ENCODE data around the gene ZNF142. TPM values are rescaled to one million over a fixed set of nuclear protein-coding genes. Genes with fewer than 3 reads are reported as not detected.

The ZNF142 gene
- total and polyA plus RNA-seq, 9 of the 15 experiments (the other 6 are each of a cell fraction or from before 2014, with no cell fraction given): 0.50 to 26.1 (median 4.5) TPM

- intact Hi-C loops (cut with micrococcal nuclease) (no loop called here), in situ Hi-C loops (cut with MboI) (no loop called here)
- DNase-seq (ENCODE audit: extremely low read depth in 1 of 4, low spot score in 3 of 4): peak; percentile 24 to 61 (median 38)
- Histone ChIP-seq H3K9me3 (replicated peaks; ENCODE audit: control insufficient read depth, insufficient read depth, low read depth, low read length) (no peaks in the 10 kb centered on the region), H3K4me3 (no peak overlapping the region), H3K79me2 (ENCODE audit: control insufficient read depth, insufficient read depth, low read length) (no peaks in the 10 kb centered on the region), H3K4me2 (ENCODE audit: insufficient read depth, low read length) (peak overlapping the region; percentile 21; the same call in 1 of the 2 replicates), H3K4me1 (replicated peaks in 1 of 2; ENCODE audit: control insufficient read depth in 2 of 2, insufficient read depth in 2 of 2, low read length in 2 of 2) (peaks cover 6 to 12% of the 10 kb centered on the region in 2 experiments; a peak in 3 of 5 replicates), H4K20me1 (replicated peaks; ENCODE audit: control insufficient read depth, insufficient read depth, low read length) (no peaks in the 10 kb centered on the region), H3K9me1 (ENCODE audit: control insufficient read depth, insufficient read depth, low read length) (no peaks in the 10 kb centered on the region), H2AFZ (ENCODE audit: low read depth, low read length) (peak overlapping the region; percentile 73), H3K27ac (ENCODE audit: extremely low read depth, low read depth, low read length) (peak overlapping the region; percentile 32; the same call in 2 of the 3 replicates), H3K9ac (ENCODE audit: insufficient read depth in 1 of 2, low read depth in 2 of 2, low read length in 2 of 2) (peak overlapping the region in 1 of 2 experiments; percentile 8; a peak in 1 of 4 replicates), H3K27me3 (ENCODE audit: control insufficient read depth in 2 of 2, insufficient read depth in 2 of 2, low read length in 2 of 2) (no peaks in the 10 kb centered on the region), H3K36me3 (ENCODE audit: control insufficient read depth, insufficient read depth, low read length) (no peaks in the 10 kb centered on the region)
- FAIRE-seq: peak; percentile 75
- WGBS (ENCODE audit: insufficient coverage, low coverage, missing lambda C conversion rate): 8% methylated on average over 4 of the region's 4 CpGs
- BruUV-seq (replicated peaks): no TSS peak
- peak; percentile 77 for ATAC-seq
- ChIA-PET CTCF (ENCODE audit: low intra/inter-chr PET ratio) (no interaction called here), POLR2A (interaction anchor here (0.9 kb wide), 1 partner anchor 20 kb away, joined by 3 read pairs; the partner anchor contains the start of genes BCS1L and ZNF142)
- TF ChIP-seq ZNF707 (CRISPR knock-in tag; conservative IDR thresholded peaks at IDR 0.05): no peak
- no peak for TF ChIP-seq ZNF124 (CRISPR knock-in tag; IDR thresholded peaks at IDR 0.05)
- no peak for TF ChIP-seq ZNF561 (CRISPR knock-in tag; conservative IDR thresholded peaks at IDR 0.05)
- TF ChIP-seq RBM15 (IDR thresholded peaks at IDR 0.05; ENCODE audit: insufficient read depth, low read length): no peak
- peak; percentile 67 for TF ChIP-seq SMARCA4 (IDR thresholded peaks at IDR 0.05)
- TF ChIP-seq ATF3 (IDR thresholded peaks at IDR 0.05): peak; percentile 90
- no peak for TF ChIP-seq ATF3 (CRISPR knock-in tag; conservative IDR thresholded peaks at IDR 0.05)
- no peak for TF ChIP-seq DDX20 (tag; IDR thresholded peaks at IDR 0.05; ENCODE audit: low read depth)
- TF ChIP-seq PKNOX1 (IDR thresholded peaks at IDR 0.05): peak; percentile 24; the same call in 1 of the 2 replicates
- 0 out of 6 replicates have a peak, but pooled peaks of 1 of the 3 experiments have one; percentile 20 for TF ChIP-seq ZBTB11 (CRISPR knock-in tag; IDR thresholded peaks at IDR 0.05)
- TF ChIP-seq PATZ1 (CRISPR knock-in tag; IDR thresholded peaks at IDR 0.05; ENCODE audit: borderline replicate concordance): no peak
- TF ChIP-seq FOS (IDR thresholded peaks at IDR 0.05; ENCODE audit: extremely low read depth, insufficient read length): peak; percentile 45
- TF ChIP-seq JUND (IDR thresholded peaks at IDR 0.05; ENCODE audit: borderline replicate concordance, low read depth, low read length): peak; percentile 92
- TF ChIP-seq JUND (tag; IDR thresholded peaks at IDR 0.05; ENCODE audit: borderline replicate concordance, low read depth, low read length): peak; percentile 87; the same call in 2 of the 3 replicates
- TF ChIP-seq PHF20 (IDR thresholded peaks at IDR 0.05; ENCODE audit: partially characterized antibody): no peak
Measured at GRCh38 chr2:218679119-218679518, 19.7 kb upstream of the ZNF142 start.

Measured in K562 (cell line).